GM10266 (cell line): ENCODE measurements around the gene FAM174B.

Experiments used
- DNase-seq: peaks from one replicate; pipeline ENCODE4 v3.0.0; 2012; ENCODE audit errors: extremely low spot score
- TF ChIP-seq, protein P1 (sequence below): IDR thresholded peaks from 2 replicates; pipeline ENCODE4 v1.5.1; 2012; ENCODE audit warnings: mild to moderate bottlenecking, low read depth; ENCODE audit not compliant: control insufficient read depth, insufficient read depth; ENCODE audit errors: missing control alignments

Gene FAM174B

DNA sequence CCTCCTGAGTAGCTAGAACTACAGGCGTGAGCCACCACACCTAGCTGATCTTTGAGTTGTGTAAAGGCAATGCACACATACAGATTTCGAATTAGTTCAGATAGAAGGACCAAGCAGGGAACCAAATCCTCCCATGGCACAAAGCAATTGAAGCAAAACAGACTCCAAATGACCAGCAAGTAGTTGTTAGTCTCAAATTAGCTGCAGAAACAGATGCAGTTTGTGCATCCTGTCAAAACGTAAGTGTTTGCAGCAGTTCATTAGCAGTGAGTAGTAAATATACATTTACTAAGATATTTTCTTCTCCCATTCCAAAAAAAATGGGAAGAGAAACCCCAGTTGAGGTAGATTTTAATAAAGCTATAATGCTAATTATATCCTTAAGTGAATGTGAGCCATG lies 15.8 kb upstream of the FAM174B start:
- no peak for DNase-seq
- TF ChIP-seq, protein P1, sequence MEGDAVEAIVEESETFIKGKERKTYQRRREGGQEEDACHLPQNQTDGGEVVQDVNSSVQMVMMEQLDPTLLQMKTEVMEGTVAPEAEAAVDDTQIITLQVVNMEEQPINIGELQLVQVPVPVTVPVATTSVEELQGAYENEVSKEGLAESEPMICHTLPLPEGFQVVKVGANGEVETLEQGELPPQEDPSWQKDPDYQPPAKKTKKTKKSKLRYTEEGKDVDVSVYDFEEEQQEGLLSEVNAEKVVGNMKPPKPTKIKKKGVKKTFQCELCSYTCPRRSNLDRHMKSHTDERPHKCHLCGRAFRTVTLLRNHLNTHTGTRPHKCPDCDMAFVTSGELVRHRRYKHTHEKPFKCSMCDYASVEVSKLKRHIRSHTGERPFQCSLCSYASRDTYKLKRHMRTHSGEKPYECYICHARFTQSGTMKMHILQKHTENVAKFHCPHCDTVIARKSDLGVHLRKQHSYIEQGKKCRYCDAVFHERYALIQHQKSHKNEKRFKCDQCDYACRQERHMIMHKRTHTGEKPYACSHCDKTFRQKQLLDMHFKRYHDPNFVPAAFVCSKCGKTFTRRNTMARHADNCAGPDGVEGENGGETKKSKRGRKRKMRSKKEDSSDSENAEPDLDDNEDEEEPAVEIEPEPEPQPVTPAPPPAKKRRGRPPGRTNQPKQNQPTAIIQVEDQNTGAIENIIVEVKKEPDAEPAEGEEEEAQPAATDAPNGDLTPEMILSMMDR: no peak

DNA sequence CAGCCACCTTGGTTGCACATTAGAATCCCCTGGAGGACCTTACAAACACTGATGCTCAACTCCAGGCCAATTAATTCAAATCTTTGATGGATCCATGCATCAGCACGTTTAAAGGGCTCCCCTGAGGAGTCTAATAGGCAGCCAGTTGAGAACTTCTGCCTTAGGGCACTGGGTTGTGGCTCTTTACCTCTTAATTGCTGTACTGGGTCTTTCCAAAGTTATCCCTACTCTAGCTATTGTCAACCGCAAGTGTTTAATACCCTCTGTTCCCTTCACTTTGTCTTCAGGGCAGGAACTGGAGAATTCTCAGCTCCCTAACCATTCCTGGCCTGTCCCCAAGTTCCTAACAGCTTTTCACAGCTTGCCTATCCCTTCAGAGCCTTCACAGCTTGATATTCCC lies 15.0 kb upstream of the FAM174B start:
- TF ChIP-seq, protein P1: no peak
- no peak for DNase-seq

DNA sequence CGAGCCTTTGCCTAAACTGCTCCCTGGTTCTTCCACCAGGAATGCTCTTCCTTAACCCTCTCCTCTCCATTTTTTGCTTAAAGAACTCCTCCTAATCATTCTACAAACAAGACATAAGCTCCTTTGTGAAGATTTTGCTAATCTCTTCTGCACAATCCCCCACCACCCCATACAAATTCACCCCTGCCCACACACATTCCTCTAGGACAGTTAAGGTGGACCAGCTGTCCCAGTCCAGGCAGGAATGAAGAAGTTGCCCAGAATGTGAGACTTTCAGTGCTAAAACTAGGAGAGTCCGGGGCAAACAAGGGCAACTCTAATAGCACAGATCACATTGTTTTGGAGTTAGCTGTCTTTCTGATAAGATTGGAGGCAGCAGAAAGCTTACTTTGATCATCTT lies 13.9 kb upstream of the FAM174B start:
- TF ChIP-seq, protein P1: no peak
- no peak for DNase-seq

DNA sequence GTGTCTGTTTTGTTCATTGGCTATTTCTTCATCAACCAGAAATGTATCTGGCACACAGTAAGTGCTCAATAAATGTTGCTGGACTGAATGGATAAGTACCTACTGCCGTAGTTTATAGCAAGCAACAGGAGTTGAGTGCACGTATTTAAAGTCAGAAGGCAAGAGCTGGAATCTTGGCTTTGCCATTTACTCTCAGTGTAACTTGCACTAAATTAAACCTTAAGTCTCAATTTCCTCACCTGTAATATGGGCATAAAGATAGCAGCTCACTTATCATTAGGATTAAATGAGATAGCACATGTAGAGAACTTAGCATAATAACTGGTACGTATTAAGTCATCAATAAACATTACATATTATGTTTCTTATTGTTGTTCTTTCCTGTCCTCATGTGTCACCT lies 13.0 kb upstream of the FAM174B start:
- DNase-seq: no peak
- TF ChIP-seq, protein P1: no peak

DNA sequence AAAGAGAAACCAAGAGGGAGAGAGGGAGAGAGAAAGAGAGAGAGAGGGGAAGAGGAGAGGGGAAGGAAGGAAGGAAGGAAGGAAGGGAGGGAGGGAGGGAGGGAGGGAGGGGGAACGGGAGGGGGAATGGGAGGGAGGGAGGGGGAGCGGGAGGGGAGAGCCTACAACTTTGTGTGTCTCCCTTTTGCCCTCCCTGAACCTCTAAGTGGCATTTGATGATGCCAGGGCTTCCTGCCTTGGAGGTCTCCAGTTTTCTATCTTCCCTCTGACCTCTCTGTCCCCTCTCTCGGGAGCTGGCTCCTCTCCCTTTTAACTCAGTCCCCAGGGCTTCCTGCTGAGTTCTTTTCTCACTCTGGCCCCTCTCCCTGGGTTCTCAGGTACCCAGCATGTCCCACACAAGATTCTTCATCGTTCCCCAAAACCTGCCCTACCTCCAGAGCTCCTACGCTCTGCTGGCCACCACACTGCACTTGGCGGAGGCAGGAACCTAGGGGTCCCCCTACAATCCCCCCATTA lies 12.5 kb upstream of the FAM174B start:
- no peak for DNase-seq
- TF ChIP-seq, protein P1: no peak

DNA sequence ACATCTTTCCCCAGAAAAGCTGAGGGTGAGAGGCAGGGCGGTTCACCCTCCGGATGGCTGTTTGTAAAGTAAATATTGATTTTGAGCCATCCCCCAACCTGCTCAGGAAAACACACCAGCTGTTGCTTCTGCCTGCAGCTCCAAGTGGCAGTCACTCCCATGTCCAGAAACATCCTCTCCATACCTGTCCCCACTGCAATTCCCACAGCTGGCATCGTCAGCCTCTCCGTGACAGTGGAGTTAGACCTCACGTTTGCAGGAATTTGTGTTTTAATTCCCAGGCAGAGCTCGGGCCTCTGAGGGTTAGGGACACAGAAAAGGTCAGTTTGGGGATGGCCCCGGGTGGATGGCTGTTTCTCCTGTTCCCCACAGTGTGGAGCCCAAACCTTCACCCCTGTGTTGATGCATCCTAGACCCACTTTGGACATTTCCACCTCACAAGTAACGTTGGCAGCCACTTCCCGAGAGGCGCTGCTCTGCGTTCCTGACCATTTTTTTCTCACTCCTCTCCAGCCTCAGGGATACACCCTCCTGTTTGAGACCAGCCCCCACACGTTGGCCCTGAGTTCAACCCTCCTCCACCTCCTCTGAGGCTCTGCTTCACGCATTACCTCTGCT lies 11.8 kb upstream of the FAM174B start:
- TF ChIP-seq, protein P1: no peak
- no peak for DNase-seq

DNA sequence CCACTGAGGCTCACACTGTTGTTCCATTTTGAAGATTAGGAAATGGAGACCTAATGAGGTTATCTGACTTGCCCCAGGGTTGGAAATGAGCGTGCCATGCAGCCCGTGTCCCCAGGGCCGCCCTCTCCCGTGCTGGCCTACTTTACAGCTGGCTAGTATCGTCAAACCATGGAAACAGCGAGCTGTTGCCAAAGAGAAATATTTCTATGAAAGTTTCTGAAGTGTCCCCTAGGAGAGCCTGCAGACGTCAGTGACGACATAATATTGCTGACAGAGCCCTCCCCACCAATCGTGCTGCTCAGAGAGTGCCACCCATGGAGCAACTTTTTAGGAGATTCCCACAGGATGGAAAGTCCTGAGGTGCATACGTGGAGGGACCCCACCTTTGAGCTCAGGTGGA lies 11.2 kb upstream of the FAM174B start:
- DNase-seq: no peak
- TF ChIP-seq, protein P1: no peak
